ENCODE data around the gene KCTD13.
"Not testable (repeated sequence)": the region's sequence is repeated elsewhere in the genome, so short reads cannot be mapped to it uniquely, and the experiment has no call there.

The KCTD13 gene

DNA sequence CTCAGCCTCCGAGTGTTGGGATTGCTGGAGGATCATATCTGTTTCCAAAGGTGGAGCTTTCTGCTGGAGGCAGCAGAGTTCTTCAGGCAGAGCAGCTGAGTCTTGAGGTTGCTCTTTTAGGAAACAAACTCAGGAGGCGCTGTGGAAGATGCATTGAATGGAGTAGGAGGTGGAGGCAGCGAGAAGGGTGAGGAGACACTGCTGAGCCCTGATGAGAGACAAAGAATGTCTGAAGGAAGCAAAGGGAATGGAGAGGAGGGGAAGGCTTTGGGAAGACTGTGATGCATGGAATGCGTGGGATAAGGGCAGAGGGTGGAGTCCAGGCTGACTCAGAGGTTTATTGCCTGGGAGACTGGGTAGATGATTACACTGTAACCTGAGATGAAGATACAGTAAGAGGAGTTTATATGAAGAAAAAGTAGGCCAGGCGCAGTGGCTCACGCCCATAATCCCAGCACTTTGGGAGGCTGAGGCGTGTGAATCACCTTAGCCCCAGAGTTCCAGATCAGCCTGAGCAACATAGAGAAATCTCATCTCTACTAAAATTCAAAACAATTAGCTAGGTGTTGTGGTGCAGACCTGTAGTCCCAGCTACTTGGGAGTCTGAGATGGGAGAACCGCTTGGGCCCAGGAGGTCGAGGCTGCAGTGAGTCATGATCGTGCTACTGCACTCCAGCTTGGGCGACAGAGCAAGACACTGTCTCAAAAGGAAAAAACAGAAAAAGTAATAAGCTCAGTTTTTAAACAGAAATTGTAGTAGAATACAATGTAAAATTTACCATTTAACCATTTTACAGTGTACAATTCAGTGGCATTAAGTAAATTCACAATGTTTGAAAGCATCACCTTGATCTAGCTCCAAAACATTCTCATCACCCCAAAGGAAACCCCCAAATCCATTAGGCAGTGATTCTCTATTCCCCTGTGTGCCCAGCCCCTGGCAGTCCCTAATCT lies 18.1 kb upstream of the KCTD13 start:
- no peak overlapping the region for H3K4me3 ChIP-seq (ENCODE audit: low read depth, low read length)
- peak; percentile 98 for DNase-seq (ENCODE audit: low read depth, low spot score)
- TF ChIP-seq, protein P1, sequence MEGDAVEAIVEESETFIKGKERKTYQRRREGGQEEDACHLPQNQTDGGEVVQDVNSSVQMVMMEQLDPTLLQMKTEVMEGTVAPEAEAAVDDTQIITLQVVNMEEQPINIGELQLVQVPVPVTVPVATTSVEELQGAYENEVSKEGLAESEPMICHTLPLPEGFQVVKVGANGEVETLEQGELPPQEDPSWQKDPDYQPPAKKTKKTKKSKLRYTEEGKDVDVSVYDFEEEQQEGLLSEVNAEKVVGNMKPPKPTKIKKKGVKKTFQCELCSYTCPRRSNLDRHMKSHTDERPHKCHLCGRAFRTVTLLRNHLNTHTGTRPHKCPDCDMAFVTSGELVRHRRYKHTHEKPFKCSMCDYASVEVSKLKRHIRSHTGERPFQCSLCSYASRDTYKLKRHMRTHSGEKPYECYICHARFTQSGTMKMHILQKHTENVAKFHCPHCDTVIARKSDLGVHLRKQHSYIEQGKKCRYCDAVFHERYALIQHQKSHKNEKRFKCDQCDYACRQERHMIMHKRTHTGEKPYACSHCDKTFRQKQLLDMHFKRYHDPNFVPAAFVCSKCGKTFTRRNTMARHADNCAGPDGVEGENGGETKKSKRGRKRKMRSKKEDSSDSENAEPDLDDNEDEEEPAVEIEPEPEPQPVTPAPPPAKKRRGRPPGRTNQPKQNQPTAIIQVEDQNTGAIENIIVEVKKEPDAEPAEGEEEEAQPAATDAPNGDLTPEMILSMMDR (IDR thresholded peaks at IDR 0.05; ENCODE audit: low read depth, low read length): peak; percentile 50
- in situ Hi-C loops (cut with HindIII; ENCODE audit: low sequenced_read_pairs): no loop called here

DNA sequence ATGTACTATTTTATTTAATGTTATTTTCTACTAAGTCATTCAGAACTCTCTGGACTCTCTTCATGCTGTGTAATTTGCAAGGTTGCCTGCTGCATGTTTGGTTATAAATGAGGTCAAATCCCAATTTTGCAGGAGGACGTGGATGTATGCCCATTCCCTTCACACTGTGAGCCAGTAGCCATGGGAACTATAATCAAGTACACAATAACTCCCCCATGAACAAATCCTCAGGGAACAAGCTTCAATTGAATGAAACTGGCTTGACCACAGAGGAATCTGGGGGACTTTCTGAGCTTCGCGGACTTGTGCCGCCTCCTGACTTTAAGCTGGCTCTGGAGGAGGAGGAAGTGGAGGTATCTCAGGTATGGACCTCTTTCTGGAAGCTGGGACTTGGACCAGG lies 14.6 kb upstream of the KCTD13 start:
- in situ Hi-C loops (cut with HindIII; ENCODE audit: low sequenced_read_pairs): no loop called here
- peak; percentile 13 for DNase-seq (ENCODE audit: low read depth, low spot score)
- H3K4me3 ChIP-seq (ENCODE audit: low read depth, low read length): no peak overlapping the region
- TF ChIP-seq, protein P1 (IDR thresholded peaks at IDR 0.05; ENCODE audit: low read depth, low read length): no peak

DNA sequence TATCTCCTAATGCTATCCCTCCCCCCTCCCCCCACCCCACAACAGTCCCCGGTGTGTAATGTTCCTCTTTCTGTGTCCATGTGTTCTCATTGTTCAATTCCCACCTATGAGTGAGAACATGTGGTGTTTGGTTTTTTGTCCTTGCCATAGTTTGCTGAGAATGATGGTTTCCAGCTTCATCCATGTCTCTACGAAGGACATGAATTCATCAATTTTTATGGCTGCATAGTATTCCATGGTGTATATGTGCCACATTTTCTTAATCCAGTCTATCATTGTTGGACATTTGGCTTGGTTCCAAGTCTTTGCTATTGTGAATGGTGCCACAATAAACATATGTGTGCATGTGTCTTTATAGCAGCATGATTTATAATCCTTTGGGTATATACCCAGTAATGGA lies 5.7 kb upstream of the KCTD13 start:
- in situ Hi-C loops (cut with HindIII; ENCODE audit: low sequenced_read_pairs); DNase-seq (ENCODE audit: low read depth, low spot score); H3K4me3 ChIP-seq (ENCODE audit: low read depth, low read length): not testable (repeated sequence)

DNA sequence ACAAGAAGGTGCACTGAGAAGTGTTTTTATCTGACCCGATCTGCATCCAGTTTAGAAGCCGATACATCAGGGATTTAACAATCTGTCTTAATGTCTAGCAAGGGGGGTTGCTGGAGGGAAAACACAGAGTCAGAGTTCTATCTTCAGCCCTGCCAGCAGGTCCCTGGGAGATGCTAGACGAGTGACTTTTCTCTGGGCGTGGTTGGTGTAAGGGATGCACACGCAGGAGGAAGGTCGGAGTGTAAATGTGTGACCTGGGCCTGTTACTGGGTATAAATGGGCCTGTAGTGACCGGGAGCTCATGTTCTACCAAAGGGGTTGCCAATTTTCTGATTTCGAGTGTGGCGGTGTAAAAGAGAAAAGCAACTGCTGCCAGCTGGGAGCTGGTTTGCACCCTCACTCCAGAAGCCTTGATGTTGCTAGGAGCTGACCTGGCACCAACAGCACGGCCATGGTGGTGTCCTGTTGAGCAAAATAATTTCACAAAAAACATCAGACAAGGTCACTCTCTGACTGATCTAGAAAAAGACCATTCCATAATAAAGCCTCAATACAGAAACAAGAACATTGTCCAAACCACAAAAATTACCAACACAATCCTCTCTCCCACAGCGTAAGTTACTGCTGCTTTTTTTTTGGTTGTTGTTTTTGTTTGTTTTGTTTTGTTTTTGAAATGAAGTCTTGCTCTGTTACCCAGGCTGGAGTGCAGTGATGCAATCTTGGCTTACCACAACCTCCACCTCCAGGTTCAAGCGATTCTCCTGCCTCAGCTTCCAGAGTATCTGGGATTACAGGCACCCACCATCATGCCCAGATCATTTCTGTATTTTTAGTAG lies 1.3 kb upstream of the KCTD13 start:
- in situ Hi-C loops (cut with HindIII; ENCODE audit: low sequenced_read_pairs): no loop called here
- TF ChIP-seq, protein P1 (IDR thresholded peaks at IDR 0.05; ENCODE audit: low read depth, low read length): no peak
- H3K4me3 ChIP-seq (ENCODE audit: low read depth, low read length): peak overlapping the region; percentile 80
- no peak for DNase-seq (ENCODE audit: low read depth, low spot score)

DNA sequence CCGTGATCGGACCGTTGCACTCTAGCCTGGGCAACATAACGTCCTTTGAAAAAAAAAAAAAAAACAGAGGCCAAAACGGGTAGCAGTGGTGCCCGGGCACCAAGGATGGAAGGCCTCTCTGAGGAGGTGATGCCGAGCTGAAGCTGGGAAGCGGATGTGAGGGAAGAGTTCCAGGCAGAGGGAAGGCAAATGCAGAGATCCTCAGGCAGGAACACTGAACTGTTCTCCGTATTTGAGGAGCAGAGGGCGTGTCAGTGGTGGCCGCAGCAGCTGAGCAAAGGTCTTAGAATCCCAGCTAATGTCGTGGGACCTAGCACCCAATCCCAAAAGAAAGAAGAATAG lies 656 bp upstream of the KCTD13 start:
- in situ Hi-C loops (cut with HindIII; ENCODE audit: low sequenced_read_pairs): no loop called here
- peak; percentile 31 for DNase-seq (ENCODE audit: low read depth, low spot score)
- peak overlapping the region; percentile 80 for H3K4me3 ChIP-seq (ENCODE audit: low read depth, low read length)
- TF ChIP-seq, protein P1 (IDR thresholded peaks at IDR 0.05; ENCODE audit: low read depth, low read length): no peak

DNA sequence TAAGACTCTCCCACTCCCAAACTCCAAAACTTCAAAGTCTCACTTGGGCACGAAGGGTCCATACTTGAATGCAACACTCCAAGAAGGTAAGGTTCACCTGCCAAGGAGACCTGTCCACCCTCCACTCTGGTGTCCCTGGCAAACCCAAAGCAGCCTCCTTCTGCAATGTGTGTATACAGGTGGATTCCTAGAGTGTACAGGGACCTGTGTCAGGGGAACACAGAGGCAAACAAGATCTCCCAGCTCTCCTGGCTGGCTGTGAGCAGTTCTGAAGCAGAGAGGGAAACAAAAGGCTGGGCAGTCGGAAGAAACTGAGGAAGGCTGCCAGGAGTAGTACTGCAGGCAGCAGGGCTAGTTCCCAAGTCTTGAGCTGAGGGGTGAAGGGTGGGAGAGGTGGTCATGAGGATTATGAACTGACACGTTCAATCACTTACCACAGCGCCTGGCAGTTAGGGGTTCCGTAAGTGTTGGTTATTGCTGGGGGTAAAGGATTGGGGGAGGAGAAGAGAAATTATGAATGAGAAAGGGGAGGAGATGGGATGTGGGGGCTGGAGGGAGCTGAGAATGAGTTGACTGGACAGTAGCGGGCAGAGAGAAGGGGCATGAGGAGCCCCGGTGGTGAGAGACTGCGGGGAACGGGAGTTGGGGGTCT lies 795 bp downstream of the KCTD13 start:
- TF ChIP-seq, protein P1 (IDR thresholded peaks at IDR 0.05; ENCODE audit: low read depth, low read length): no peak
- no peak for DNase-seq (ENCODE audit: low read depth, low spot score)

More for the DNA sequence above, 795 bp downstream of the KCTD13 start:
- in situ Hi-C loops (cut with HindIII; ENCODE audit: low sequenced_read_pairs): no loop called here
- peak overlapping the region; percentile 80 for H3K4me3 ChIP-seq (ENCODE audit: low read depth, low read length)
